Measurements from ENCODE around the gene SELENOO.
"Not testable (repeated sequence)": the region's sequence is repeated elsewhere in the genome, so short reads cannot be mapped to it uniquely, and the experiment has no call there.

Gene SELENOO

GRCh38 chr22:50201191-50202129 lies 649 bp downstream of the SELENOO start:
- no peak for DNase-seq (ENCODE audit: low read depth)

GRCh38 chr22:50202130-50202666 lies 1.4 kb downstream of the SELENOO start:
- DNase-seq (ENCODE audit: low read depth), result no peak

GRCh38 chr22:50203288-50203687 lies 2.5 kb downstream of the SELENOO start:
- no peak for DNase-seq (ENCODE audit: low read depth)

- no peak for DNase-seq (ENCODE audit: low read depth)
Measured at GRCh38 chr22:50204571-50204970, 3.8 kb downstream of the SELENOO start.

- not testable (repeated sequence) for DNase-seq (ENCODE audit: low read depth)
Measured at GRCh38 chr22:50204998-50205397, 4.2 kb downstream of the SELENOO start.

GRCh38 chr22:50205781-50206569 lies 5.2 kb downstream of the SELENOO start:
- DNase-seq (ENCODE audit: low read depth), result no peak

GRCh38 chr22:50206599-50206998 lies 5.8 kb downstream of the SELENOO start:
- DNase-seq (ENCODE audit: low read depth), result no peak

GRCh38 chr22:50207383-50208140 lies 6.8 kb downstream of the SELENOO start:
- DNase-seq (ENCODE audit: low read depth), result no peak

GRCh38 chr22:50208430-50208938 lies 7.7 kb downstream of the SELENOO start:
- DNase-seq (ENCODE audit: low read depth), result no peak

- no peak for DNase-seq (ENCODE audit: low read depth)
Measured at GRCh38 chr22:50208939-50209892, 8.4 kb downstream of the SELENOO start.

- peak; percentile 54 for DNase-seq (ENCODE audit: low read depth)
Measured at GRCh38 chr22:50209893-50210292, 9.1 kb downstream of the SELENOO start.

- no peak for DNase-seq (ENCODE audit: low read depth)
Measured at GRCh38 chr22:50210378-50211139, 9.7 kb downstream of the SELENOO start.

GRCh38 chr22:50211147-50211546 lies 10.3 kb downstream of the SELENOO start:
- no peak for DNase-seq (ENCODE audit: low read depth)

GRCh38 chr22:50213263-50213662 lies 12.5 kb downstream of the SELENOO start:
- no peak for DNase-seq (ENCODE audit: low read depth)

GRCh38 chr22:50215297-50216054 lies 14.7 kb downstream of the SELENOO start:
- no peak for DNase-seq (ENCODE audit: low read depth)

GRCh38 chr22:50216055-50216683 lies 15.4 kb downstream of the SELENOO start:
- no peak for DNase-seq (ENCODE audit: low read depth)

GRCh38 chr22:50216684-50217520 lies 16.1 kb downstream of the SELENOO start:
- no peak for DNase-seq (ENCODE audit: low read depth)
